WI38 (cell line): Measurements from ENCODE around the gene AQP3.
A peak's percentile ranks its signal among the peaks of the same experiment; 100 is the strongest.

Source experiments
- H3K4me3 ChIP-seq: 2 replicates; pipeline ENCODE4 v1.5.1; 2011; ENCODE audit warnings: low read depth, mild to moderate bottlenecking, control low read depth, low read length
- CTCF ChIP-seq: IDR thresholded peaks from 2 replicates; pipeline ENCODE4 v1.5.1; 2012; ENCODE audit warnings: low read depth, mild to moderate bottlenecking, control low read depth, low read length

The AQP3 gene

GRCh38 chr9:33473643-33474352, 26.4 kb upstream of the AQP3 start, which contains the start of gene NOL6:
NOL6 (minus strand) TSS chr9:33473924; CDS start chr9:33473842, 82 bp downstream.
- H3K4me3 ChIP-seq = peak within 1 kb of the TSS; percentile 99
- TF ChIP-seq CTCF = no peak

- peak overlapping the region; percentile 99 for H3K4me3 ChIP-seq
- TF ChIP-seq CTCF = no peak
Observed at GRCh38 chr9:33472881-33473615, 25.7 kb upstream of the AQP3 start.

GRCh38 chr9:33472171-33472880, 24.9 kb upstream of the AQP3 start:
- TF ChIP-seq CTCF = no peak
- peak overlapping the region; percentile 99 for H3K4me3 ChIP-seq

GRCh38 chr9:33471361-33471760, 24.0 kb upstream of the AQP3 start:
- no peak for TF ChIP-seq CTCF
- no peak overlapping the region for H3K4me3 ChIP-seq

GRCh38 chr9:33469891-33470290, 22.5 kb upstream of the AQP3 start:
- no peak overlapping the region for H3K4me3 ChIP-seq
- no peak for TF ChIP-seq CTCF

GRCh38 chr9:33468797-33469621, 21.6 kb upstream of the AQP3 start:
- H3K4me3 ChIP-seq = no peak overlapping the region
- no peak for TF ChIP-seq CTCF
